Stomach smooth muscle (tissue), 2 donors: ENCODE measurements around the gene PDGFRB.

Source experiments
- H3K27ac ChIP-seq: one replicate; pipeline ENCODE4 v1.7.0; 2013; ENCODE audit warnings: mild to moderate bottlenecking, low read length, inconsistent platforms
- H3K27me3 ChIP-seq, 2 donors: one replicate each; pipeline ENCODE4 v1.7.0; 2013; ENCODE audit warnings: low read length in 2 of 2; ENCODE audit not compliant: insufficient read depth in 2 of 2, control insufficient read depth in 1 of 2
- H3K36me3 ChIP-seq, 2 donors: one replicate each; pipeline ENCODE4 v1.7.0; 2013; ENCODE audit warnings: low read length in 2 of 2; ENCODE audit not compliant: control insufficient read depth in 2 of 2, insufficient read depth in 2 of 2
- H3K4me1 ChIP-seq: one replicate; pipeline ENCODE4 v1.7.0; 2013; ENCODE audit warnings: low read length; ENCODE audit not compliant: control insufficient read depth, insufficient read depth
- H3K4me3 ChIP-seq, 2 donors: one replicate each; pipeline ENCODE4 v1.7.0; 2013; ENCODE audit warnings: low read length in 2 of 2
- H3K9ac ChIP-seq, 2 donors: one replicate each; pipeline ENCODE4 v1.7.0; 2013; ENCODE audit warnings: low read length in 2 of 2, mild to moderate bottlenecking in 1 of 2
- H3K9me3 ChIP-seq, 2 donors: one replicate each; pipeline ENCODE4 v1.7.0; 2013; ENCODE audit warnings: low read length in 2 of 2; ENCODE audit not compliant: control insufficient read depth in 2 of 2
- donor health status: healthy.
- donor health status: Pancreatic carcinoma.

The PDGFRB gene

DNA sequence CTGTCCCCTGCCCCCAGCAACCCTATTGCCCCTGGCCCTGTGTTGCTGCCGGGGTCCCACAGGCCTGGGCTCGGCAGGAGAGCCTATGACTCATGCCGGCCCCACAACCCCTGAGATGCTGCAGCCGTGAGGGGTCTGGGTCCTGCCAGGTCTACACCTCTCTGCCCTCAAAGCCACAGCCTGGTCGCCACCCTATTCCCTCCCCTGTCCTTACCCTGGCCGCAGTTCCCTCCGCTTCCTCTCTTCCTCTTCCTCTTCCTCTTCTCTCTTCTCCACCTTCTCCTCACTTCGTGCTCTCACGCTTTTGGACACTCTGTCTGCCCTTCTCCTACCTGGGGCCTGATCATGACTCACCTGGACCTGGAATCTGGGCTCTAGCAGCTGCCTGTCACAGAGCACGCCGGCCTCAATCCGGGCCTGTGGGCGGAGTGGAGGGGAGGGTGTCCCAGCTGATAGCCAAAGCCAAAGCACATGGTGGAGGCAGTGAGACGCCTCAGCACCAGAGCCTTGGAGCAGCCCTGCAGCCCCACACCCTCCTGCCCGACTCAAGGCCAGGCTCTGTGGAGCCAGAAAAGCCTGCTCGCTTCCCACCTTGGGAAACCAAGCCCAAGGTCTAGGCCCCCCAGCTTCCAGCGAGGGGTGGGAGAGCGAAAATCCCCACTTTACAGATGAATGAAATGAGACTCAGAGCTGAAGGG, 42.4 kb downstream of the PDGFRB start:
- Histone ChIP-seq H3K4me3 (no peak overlapping the region), H3K4me1 (peaks cover 6% of the 10 kb centered on the region), H3K27ac (no peak overlapping the region)

DNA sequence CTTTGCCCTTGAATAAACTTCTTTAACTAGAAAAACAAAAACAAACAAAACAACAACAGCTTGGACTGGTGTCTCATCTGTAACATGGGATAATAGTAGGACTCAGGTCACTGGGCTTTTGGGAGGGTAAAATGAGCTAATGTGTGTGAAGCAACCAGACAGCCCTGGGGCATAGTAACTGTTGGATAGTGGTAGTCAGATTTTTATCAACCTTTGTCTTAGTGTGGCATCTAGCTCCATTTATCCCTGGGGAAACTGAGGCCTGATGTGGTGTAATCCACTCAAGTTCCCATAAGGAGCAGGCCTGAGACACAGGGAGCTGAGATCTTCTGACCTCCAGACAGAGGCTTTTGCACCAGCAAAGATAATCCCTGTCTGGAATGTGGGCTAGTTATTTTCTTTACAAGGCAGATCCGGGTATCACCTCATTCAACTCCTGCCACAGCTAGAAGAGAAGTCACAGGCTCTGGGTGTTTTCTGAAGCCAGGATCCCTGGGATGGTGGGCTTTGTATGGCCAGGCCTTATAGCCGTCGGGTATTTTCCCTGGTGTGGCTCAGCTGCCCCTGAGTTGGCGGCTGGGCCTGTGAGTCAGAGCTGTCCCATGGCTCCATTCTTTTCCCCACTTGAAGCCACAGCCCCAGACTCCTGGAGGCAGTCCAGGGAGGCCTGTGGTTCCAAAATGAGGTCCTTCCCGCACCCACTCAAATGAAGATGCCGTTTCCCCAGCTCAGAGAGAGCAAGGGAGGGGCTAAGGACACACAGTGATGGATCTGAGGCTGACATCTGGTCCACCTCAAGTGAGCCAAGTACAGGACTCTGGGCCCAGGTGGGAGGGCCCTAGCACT, 43.2 kb downstream of the PDGFRB start:
- no peak overlapping the region for H3K4me3 ChIP-seq
- peaks cover 6% of the 10 kb centered on the region for H3K4me1 ChIP-seq
- peaks cover 0 to 4% of the 10 kb centered on the region in 2 donors for H3K27me3 ChIP-seq
- H3K9me3 ChIP-seq = no peaks in the 10 kb centered on the region
- peaks cover 0 to 4% of the 10 kb centered on the region in 2 donors for H3K36me3 ChIP-seq
- H3K27ac ChIP-seq = no peak overlapping the region
- no peak overlapping the region for H3K9ac ChIP-seq

More for the DNA sequence above, 42.4 kb downstream of the PDGFRB start:
- H3K9me3 ChIP-seq = no peaks in the 10 kb centered on the region
- peaks cover 0 to 4% of the 10 kb centered on the region in 2 donors for H3K27me3 ChIP-seq
- H3K36me3 ChIP-seq = peaks cover 0 to 5% of the 10 kb centered on the region in 2 donors
- no peak overlapping the region for H3K9ac ChIP-seq

DNA sequence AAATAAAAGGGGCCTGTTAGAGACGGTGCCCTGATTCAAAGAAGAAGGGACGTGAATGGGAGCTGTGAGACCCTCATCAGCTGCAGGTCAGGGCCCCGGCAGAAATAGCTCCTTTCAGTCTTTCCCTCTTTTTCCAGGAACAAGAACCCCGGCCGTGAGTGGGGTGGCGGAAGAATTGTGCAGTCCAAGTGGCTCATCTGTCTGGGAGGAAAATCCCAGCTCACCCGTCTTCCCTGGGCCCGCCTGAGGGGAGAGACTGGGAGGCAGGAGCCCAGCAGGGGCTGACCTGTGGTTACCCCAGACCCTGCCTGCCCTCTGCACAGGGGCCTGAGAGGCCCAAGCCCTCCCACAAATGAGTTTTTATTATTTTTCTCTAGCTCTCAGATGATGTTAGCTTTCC, 44.5 kb downstream of the PDGFRB start:
- Histone ChIP-seq H3K27me3 (peaks cover 0 to 4% of the 10 kb centered on the region in 2 donors), H3K9me3 (no peaks in the 10 kb centered on the region), H3K9ac (no peak overlapping the region), H3K27ac (no peak overlapping the region), H3K4me1 (peaks cover 6% of the 10 kb centered on the region), H3K4me3 (no peak overlapping the region), H3K36me3 (peaks cover 0 to 4% of the 10 kb centered on the region in 2 donors)

DNA sequence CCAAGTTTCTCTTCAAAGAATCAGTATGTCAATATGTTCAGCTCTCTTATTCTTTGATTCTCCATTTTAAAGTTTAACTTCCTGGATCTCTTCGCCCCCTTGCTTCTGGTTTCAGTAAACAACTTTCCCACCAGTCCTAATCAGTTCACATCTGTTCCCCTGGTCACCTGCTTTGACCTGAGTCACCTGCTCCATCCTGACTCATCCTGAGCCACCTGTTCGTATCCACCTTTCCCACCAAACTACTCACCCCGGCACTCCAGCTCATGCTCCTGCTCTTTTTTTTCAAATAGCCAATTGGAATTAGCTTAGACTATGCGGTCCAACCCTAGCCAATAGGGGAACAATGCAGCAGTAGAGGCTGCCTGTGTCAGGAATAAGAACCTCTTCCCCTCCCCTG, 45.7 kb downstream of the PDGFRB start:
- H3K27me3 ChIP-seq = peaks cover 0 to 4% of the 10 kb centered on the region in 2 donors
- no peaks in the 10 kb centered on the region for H3K36me3 ChIP-seq
- H3K9me3 ChIP-seq = no peaks in the 10 kb centered on the region
- H3K4me3 ChIP-seq = no peak overlapping the region
- no peak overlapping the region for H3K27ac ChIP-seq
- no peak overlapping the region for H3K9ac ChIP-seq
- peaks cover 6% of the 10 kb centered on the region for H3K4me1 ChIP-seq

DNA sequence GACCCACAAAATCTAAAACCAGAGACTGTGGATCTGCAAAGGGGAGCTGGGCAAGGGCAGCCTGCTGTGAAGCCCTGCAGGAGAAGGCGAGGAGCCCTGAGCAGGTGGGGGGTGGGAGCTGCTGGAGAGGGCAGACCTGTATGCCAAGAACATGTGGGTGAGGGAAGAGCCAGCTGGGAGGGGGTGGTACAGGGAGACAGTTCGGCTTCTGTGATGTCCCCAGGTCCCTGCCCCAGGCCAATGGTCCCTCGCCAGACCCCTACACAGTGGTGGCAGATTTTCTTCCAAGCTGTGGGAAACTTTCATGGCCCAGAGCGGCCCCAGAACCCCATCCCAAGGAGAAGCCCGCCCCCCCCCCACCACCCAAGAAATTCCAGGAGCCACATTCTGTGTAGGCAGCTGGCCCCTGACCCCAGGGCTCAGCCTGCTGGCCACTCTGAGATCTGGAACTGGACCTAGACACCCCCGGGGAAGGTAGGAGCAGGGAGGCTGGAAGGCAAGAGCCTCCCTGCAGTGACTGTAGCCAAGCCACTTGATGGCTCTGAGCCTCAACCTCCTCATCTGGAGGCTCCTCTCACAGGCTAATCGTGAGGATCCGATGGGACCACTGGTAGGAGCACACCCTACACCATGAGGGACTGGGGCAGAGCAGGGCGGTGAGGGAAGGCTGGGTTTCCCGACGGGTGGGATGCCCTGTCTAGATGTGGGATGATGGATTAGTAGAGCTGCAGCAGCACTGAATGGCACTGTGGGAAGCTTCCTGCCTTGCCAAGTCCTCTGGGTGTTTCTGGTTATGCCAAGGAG, 46.7 kb downstream of the PDGFRB start:
- no peak overlapping the region for H3K4me3 ChIP-seq
- H3K36me3 ChIP-seq = no peaks in the 10 kb centered on the region
- no peak overlapping the region for H3K9ac ChIP-seq
- H3K9me3 ChIP-seq = no peaks in the 10 kb centered on the region
- H3K4me1 ChIP-seq = peaks cover 6% of the 10 kb centered on the region
- H3K27ac ChIP-seq = no peak overlapping the region
- H3K27me3 ChIP-seq = peaks cover 0 to 4% of the 10 kb centered on the region in 2 donors

DNA sequence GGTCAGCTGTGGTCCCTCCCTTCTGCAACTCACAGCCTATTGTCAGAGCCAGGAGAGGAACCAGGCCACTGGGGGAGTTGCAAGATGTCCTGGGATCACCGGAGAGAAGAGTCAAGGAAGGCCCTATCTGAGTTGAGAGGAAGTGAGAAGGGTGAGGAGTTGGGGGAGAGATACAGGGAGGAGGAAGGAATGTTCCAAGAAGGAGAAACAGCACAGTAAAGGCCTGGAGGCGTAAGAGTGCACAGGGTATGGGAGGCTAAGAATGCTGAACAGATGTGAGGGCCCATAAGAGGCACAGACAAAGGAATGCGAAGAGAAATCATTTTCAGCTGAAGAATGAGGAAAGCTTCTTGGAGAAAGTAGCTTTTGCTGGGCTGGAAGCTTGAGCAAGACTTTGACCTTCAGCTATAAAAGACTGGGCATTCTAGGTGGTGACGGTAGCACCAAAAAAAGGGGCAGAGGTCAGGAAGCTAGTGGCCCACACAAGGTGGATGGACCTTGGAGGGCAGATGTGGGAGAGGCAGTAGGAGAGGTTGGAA, 47.7 kb downstream of the PDGFRB start:
- Histone ChIP-seq H3K36me3 (no peaks in the 10 kb centered on the region), H3K4me1 (peaks cover 3% of the 10 kb centered on the region), H3K27me3 (peaks cover 0 to 4% of the 10 kb centered on the region in 2 donors), H3K4me3 (no peak overlapping the region), H3K27ac (no peak overlapping the region), H3K9ac (no peak overlapping the region), H3K9me3 (no peaks in the 10 kb centered on the region)

DNA sequence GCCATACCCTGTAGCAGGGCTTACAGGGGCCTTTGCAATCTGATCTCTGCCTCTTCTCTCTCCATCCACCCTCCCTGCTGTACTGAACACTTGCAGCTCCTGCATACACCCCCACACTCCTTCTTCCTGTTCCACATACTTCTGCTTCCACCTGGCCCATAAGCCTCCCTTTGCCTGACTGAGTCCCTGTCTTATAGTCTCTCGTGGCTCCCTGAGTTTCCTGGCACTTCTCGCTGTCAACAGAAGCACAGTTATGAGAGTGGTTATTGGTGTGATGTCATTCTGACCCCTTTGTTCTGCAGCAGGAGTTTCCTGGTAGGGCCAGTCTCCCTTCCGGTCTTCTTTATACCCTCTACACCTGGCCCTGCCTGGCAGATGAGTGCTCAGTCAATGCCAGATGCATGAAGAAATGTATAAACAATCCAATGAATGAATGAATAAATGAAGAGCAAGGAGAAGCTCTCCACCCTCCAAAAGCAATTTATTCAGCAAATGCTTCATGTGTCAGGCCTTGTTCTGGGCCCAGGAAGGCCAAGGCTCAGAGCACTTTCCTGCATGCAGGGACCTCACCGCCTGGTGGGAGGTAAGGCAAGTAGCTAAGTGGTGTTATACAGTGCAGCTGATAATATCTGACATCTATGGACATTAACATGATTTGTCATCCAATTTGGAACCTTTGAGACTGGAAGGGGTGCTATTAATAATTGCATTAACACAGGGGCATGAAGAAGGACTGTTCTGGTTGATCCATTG, 48.8 kb downstream of the PDGFRB start:
- Histone ChIP-seq H3K27me3 (peaks cover 0 to 4% of the 10 kb centered on the region in 2 donors), H3K27ac (no peak overlapping the region), H3K9ac (no peak overlapping the region), H3K4me3 (no peak overlapping the region), H3K4me1 (no peaks in the 10 kb centered on the region), H3K36me3 (no peaks in the 10 kb centered on the region), H3K9me3 (no peaks in the 10 kb centered on the region)

DNA sequence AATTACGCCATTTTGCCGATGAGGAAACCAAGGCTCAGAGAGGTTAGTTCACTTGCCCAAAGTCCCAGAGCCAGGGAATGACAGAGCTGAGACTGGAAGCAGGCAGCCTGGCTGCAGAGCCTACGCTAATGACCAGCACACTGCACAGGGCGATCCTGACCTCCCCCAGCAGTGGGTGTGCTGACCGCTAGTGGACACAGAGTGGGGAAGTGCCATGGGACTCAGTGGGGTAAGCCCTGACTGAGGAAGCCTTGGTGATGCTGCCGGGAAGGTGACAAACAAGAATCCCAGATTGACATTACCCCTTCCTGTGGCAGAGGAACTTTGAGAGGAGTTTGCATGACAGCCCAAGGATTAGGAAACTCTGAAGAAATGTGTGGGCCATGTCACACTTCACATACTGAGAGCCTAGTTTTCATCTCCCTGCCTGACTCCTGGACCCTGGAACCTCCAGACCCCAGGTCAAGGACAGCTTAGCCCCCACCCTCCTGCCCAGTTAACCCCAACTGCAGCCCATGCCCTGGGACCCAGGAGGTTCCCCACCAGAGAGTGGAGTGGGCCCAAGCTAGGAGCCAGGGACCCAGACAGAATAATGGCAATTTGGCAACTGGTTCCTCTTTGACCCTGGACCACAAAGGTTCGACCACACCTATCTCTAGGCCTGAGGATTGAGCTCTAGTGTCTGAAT, 49.6 kb downstream of the PDGFRB start:
- Histone ChIP-seq H3K9me3 (no peaks in the 10 kb centered on the region), H3K27ac (no peak overlapping the region), H3K9ac (no peak overlapping the region)

DNA sequence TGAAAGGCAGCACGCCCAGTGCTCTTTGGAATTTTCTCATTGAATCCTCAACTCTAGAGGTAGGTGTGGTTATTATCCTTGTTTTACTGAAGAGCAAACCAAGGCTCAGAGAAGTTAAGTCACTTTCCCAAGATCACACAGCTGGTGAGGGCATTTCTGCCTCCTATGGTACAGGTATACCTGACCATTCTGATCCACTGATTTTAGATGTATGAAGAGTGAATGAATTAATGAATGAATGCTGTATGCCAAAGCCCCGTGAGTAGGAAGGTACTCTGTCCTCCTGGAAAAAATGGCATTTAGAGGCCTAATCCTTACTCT, 51.1 kb downstream of the PDGFRB start:
- Histone ChIP-seq H3K27me3 (peaks cover 0 to 4% of the 10 kb centered on the region in 2 donors), H3K4me1 (no peaks in the 10 kb centered on the region), H3K4me3 (no peak overlapping the region), H3K9me3 (no peaks in the 10 kb centered on the region), H3K27ac (no peak overlapping the region), H3K36me3 (no peaks in the 10 kb centered on the region), H3K9ac (no peak overlapping the region)

More for the DNA sequence above, 49.6 kb downstream of the PDGFRB start:
- Histone ChIP-seq H3K4me1 (no peaks in the 10 kb centered on the region), H3K4me3 (no peak overlapping the region), H3K27me3 (peaks cover 0 to 4% of the 10 kb centered on the region in 2 donors), H3K36me3 (no peaks in the 10 kb centered on the region)
